ENCODE measurements around the gene ODF2L. TPM values are rescaled to one million over a fixed set of nuclear protein-coding genes. Genes with fewer than 3 reads are reported as not detected.

Gene ODF2L
- total RNA-seq, 4 donors from 2014 or later = 9.2 to 30.8 (median 21.4) TPM

DNA sequence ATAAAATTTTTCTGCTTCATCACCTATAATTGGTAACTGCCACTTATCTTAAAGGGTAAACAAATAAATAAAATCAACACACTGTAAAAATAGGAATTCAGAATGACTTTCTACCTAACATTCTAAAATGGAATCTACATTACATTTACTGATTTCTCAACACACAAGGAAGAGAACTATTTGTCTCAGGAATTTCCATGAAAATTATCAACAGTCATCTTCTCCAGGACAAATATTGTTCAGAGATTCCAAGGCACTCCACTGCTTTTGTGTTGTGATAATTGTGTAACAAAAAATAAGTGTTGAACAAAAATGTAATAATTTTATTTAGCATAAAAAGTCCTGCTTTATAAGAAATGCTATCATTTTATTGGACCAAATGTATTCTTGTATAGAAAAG lies 7.3 kb downstream of the ODF2L start:
- ATAC-seq = no peak
- Histone ChIP-seq H3K36me3 (no peaks in the 10 kb centered on the region), H3K4me3 (no peak overlapping the region), H3K27ac (peak overlapping the region in 1 of 4 donors; percentile 27), H3K9me3 (no peaks in the 10 kb centered on the region), H3K27me3 (no peaks in the 10 kb centered on the region), H3K4me1 (peaks cover 0 to 11% (median 5%) of the 10 kb centered on the region in 3 donors)
- no peak for TF ChIP-seq POLR2A (IDR thresholded peaks at IDR 0.05)
- TF ChIP-seq EP300 (IDR thresholded peaks at IDR 0.05) = no peak
- no peak for TF ChIP-seq POLR2AphosphoS5 (IDR thresholded peaks at IDR 0.05)
- TF ChIP-seq, protein P1, sequence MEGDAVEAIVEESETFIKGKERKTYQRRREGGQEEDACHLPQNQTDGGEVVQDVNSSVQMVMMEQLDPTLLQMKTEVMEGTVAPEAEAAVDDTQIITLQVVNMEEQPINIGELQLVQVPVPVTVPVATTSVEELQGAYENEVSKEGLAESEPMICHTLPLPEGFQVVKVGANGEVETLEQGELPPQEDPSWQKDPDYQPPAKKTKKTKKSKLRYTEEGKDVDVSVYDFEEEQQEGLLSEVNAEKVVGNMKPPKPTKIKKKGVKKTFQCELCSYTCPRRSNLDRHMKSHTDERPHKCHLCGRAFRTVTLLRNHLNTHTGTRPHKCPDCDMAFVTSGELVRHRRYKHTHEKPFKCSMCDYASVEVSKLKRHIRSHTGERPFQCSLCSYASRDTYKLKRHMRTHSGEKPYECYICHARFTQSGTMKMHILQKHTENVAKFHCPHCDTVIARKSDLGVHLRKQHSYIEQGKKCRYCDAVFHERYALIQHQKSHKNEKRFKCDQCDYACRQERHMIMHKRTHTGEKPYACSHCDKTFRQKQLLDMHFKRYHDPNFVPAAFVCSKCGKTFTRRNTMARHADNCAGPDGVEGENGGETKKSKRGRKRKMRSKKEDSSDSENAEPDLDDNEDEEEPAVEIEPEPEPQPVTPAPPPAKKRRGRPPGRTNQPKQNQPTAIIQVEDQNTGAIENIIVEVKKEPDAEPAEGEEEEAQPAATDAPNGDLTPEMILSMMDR (IDR thresholded peaks at IDR 0.05) = no peak

DNA sequence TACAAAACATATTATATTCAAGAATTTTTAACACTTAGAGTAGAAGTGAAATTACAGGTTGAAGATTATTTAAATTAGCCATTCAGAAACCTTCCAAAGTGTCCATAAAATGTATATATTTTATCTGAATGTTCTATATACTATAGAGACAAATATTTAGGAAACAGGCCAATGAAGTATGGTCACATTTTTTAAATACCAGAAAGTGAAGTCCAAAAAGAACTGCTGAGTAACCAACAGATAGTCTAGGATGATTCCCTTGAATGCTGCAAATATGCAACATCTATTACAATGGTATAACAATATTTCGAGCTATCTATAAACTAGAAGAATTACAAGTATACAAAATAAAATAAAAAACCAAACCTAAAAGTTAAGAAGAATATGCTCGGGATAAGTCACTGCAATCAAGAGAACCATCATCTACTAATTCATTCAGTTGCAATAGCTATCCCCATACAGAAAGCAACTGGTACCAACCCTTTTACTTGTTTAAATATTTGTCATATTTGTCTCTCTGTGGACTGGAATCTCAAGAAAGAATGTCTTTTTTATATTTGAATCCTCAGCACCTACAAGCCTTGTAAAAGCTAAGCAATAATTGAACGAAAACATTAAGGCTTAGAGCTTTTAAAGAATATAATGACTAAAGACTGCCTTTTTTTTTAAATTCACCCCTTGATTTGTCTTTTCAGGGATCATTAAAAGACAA lies 8.1 kb downstream of the ODF2L start:
- Histone ChIP-seq H3K9me3 (no peaks in the 10 kb centered on the region), H3K27ac (no peak overlapping the region)
- WGBS, 2 donors (ENCODE audit: low coverage in 1 of 2) = 86 to 88% methylated on average over 3 of the region's 3 CpGs

DNA sequence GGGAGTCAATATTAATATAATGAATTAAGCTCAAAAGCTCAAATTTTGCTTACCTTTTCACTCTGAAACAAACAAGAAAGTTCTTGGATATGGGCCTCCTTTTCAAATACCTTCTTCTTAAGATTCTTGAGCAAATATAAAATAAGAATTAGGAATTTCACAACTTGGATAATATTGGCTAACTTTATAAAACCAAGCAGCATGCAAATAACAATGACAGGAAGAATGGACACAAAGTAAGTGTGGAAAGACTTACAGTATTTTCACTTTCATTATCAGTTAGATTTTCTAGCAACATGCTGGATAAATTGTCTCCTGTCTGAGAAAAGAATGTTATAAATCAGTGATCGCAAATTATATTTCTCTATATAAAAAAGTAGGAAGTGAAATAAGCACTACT lies 13.2 kb downstream of the ODF2L start:
- Histone ChIP-seq H3K27me3 (no peaks in the 10 kb centered on the region), H3K9me3 (no peaks in the 10 kb centered on the region), H3K4me3 (no peak overlapping the region), H3K27ac (no peak overlapping the region), H3K4me1 (peaks cover 0 to 4% (median 0%) of the 10 kb centered on the region in 3 donors), H3K36me3 (peaks cover 0 to 10% of the 10 kb centered on the region in 2 donors)
- ATAC-seq = no peak
- TF ChIP-seq POLR2A (IDR thresholded peaks at IDR 0.05) = no peak
- 50 to 71% methylated on average over 1 of the region's 1 CpG for WGBS, 2 donors (ENCODE audit: low coverage in 1 of 2)

More for the DNA sequence above, 8.1 kb downstream of the ODF2L start:
- Histone ChIP-seq H3K36me3 (no peaks in the 10 kb centered on the region), H3K4me1 (peaks cover 0 to 5% (median 3%) of the 10 kb centered on the region in 3 donors), H3K27me3 (no peaks in the 10 kb centered on the region), H3K4me3 (no peak overlapping the region)
- no peak for ATAC-seq
- no peak for TF ChIP-seq POLR2A (IDR thresholded peaks at IDR 0.05)
- no peak for TF ChIP-seq EP300 (IDR thresholded peaks at IDR 0.05)
- no peak for TF ChIP-seq POLR2AphosphoS5 (IDR thresholded peaks at IDR 0.05)
- TF ChIP-seq, protein P1 (IDR thresholded peaks at IDR 0.05) = no peak

DNA sequence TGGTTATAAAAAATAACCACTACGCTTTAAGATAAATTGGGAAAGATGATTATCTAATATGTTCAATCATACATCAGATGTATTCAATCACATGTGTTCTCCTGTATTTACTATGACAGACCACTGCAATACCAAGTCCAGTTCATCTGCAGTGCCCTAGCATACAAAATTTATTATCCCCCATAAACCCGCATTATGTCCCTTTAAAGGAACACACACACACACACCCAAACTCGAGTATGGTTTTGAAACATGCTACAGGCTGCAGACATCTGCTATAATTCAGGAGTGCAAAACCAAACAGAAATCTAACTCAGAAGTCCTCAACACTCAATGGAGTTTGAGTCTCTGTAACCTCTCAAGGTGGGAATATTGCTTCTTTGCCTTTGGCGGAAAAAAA lies 14.9 kb downstream of the ODF2L start:
- Histone ChIP-seq H3K27me3 (no peaks in the 10 kb centered on the region), H3K27ac (no peak overlapping the region), H3K4me3 (no peak overlapping the region), H3K9me3 (no peaks in the 10 kb centered on the region), H3K36me3 (peaks cover 0 to 16% of the 10 kb centered on the region in 2 donors), H3K4me1 (peaks cover 0 to 4% (median 0%) of the 10 kb centered on the region in 3 donors)
- 82 to 84% methylated on average over 4 of the region's 4 CpGs for WGBS, 2 donors (ENCODE audit: low coverage in 1 of 2)
- ATAC-seq = no peak
- TF ChIP-seq, protein P1 (IDR thresholded peaks at IDR 0.05) = no peak
- no peak for TF ChIP-seq EP300 (IDR thresholded peaks at IDR 0.05)
- no peak for TF ChIP-seq POLR2A (IDR thresholded peaks at IDR 0.05)
- no peak for TF ChIP-seq POLR2AphosphoS5 (IDR thresholded peaks at IDR 0.05)

DNA sequence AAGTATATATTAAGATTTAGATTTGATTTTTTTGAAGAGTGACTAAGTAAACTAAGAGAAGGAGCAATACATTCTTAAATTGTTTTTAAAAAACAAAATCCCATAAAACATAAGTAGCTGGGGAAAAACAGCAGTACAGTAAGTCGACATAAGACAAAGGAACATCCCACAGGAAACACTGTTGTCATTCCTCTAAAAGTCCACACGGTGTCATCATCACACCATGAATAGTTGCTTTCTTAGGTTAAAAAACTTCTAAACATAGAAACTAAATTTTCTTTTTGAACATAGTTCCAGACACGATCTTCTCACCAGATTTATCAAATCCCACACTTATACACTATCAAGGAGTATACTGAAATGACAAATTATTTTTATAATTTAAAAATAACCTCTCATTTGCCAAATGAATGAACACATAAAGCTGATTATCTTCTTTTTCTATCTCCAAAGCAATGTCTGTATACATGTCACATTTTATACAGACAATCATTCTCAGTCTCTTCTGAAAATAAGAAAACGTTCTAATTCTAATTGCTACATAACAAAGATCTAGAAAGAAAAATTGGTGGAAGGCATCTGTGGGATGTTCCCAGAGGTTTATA lies 15.8 kb downstream of the ODF2L start:
- no peak for TF ChIP-seq EP300 (IDR thresholded peaks at IDR 0.05)
- TF ChIP-seq, protein P1 (IDR thresholded peaks at IDR 0.05) = peak; percentile 61 to 87 (median 80)
- no peak for ATAC-seq
- H3K4me1 ChIP-seq = peaks cover 0 to 4% (median 0%) of the 10 kb centered on the region in 3 donors
- no peak overlapping the region for H3K4me3 ChIP-seq
- H3K27me3 ChIP-seq = no peaks in the 10 kb centered on the region
- H3K36me3 ChIP-seq = peaks cover 0 to 18% of the 10 kb centered on the region in 2 donors
- H3K27ac ChIP-seq = no peak overlapping the region
- WGBS, 2 donors (ENCODE audit: low coverage in 1 of 2) = 2 to 8% methylated on average over 4 of the region's 4 CpGs
- no peaks in the 10 kb centered on the region for H3K9me3 ChIP-seq

Measured in gastroesophageal sphincter (tissue), 4 donors.